Liver (tissue), 3 donors: Measurements from ENCODE around the gene RPTOR.

Experiments used
- JUND ChIP-seq, 2 donors: IDR thresholded peaks; 2 replicates each; pipeline ENCODE4 v1.6.1; 2016; ENCODE audit warnings: antibody characterized with exemption in 2 of 2
- NR2F2 ChIP-seq: IDR thresholded peaks from 2 replicates; pipeline ENCODE4 v1.6.1; 2016; ENCODE audit warnings: antibody characterized with exemption
- YY1 ChIP-seq: IDR thresholded peaks from 2 replicates; pipeline ENCODE4 v1.6.1; 2016; ENCODE audit warnings: antibody characterized with exemption, mild to moderate bottlenecking
- TF ChIP-seq, protein P1 (sequence below): fragments of 150-350 bp; IDR thresholded peaks from 2 replicates; pipeline ENCODE4 v1.5.1; 2017; ENCODE audit warnings: improper control_type of control experiment, low read depth, low read length; ENCODE audit not compliant: missing input control
- donor health status: healthy.
- donor health status: healthy.

DNA sequence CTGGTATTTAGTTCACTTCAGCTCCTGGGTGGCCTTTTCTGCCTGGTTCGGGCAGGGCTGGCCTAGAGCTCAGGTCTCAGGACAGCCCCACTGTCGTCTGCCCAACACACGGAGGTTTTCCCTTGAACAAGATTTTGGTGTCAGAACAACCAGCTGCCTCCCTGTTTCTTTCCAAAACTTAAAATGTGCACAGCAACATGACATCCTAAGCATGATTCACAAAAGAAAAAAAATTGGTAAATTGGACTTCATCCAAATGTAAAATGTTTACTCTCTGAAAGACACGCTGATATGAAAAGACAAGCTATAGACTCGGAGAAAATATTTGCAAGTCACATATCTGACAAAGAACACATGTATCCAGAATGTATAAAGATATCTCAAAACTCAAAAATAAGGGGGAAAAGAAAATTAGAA lies 249.2 kb downstream of the RPTOR start:
- TF ChIP-seq NR2F2 (no peak), YY1 (no peak), JUND (IDR thresholded peaks at IDR 0.05) (no peak)
- TF ChIP-seq, protein P1, sequence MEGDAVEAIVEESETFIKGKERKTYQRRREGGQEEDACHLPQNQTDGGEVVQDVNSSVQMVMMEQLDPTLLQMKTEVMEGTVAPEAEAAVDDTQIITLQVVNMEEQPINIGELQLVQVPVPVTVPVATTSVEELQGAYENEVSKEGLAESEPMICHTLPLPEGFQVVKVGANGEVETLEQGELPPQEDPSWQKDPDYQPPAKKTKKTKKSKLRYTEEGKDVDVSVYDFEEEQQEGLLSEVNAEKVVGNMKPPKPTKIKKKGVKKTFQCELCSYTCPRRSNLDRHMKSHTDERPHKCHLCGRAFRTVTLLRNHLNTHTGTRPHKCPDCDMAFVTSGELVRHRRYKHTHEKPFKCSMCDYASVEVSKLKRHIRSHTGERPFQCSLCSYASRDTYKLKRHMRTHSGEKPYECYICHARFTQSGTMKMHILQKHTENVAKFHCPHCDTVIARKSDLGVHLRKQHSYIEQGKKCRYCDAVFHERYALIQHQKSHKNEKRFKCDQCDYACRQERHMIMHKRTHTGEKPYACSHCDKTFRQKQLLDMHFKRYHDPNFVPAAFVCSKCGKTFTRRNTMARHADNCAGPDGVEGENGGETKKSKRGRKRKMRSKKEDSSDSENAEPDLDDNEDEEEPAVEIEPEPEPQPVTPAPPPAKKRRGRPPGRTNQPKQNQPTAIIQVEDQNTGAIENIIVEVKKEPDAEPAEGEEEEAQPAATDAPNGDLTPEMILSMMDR, result no peak
